Stomach (tissue), 9 donors: ENCODE measurements around the gene FAM222B. TPM values are rescaled to one million over a fixed set of nuclear protein-coding genes. Genes with fewer than 3 reads are reported as not detected.
"Not testable (repeated sequence)": the region's sequence is repeated elsewhere in the genome, so short reads cannot be mapped to it uniquely, and the experiment has no call there.

Source experiments
- DNase-seq, 2 donors: peaks; one replicate each; pipeline versions ENCODE4 v3.0.0 to v3.0.0-alpha.2; 2013 to 2019
- H3K27ac ChIP-seq, 5 donors: fragments of 200-600 bp in 4 of 5; sonication (generic) in 4 of 5; one replicate each; pipeline ENCODE4 v1.5.1; 2013 to 2019; ENCODE audit warnings: mild to moderate bottlenecking in 1 of 5, moderate library complexity in 1 of 5
- H3K27me3 ChIP-seq, 3 donors: fragments of 200-600 bp; sonication (generic); one replicate each; pipeline ENCODE4 v1.5.1; 2017 to 2019; ENCODE audit warnings: mixed run types in 1 of 3
- H3K36me3 ChIP-seq, 4 donors: fragments of 200-600 bp; sonication (generic); 1 replicate in 3 of 4; 2 replicates in 1 of 4; pipeline ENCODE4 v1.5.1; 2016 to 2019
- H3K4me1 ChIP-seq, 4 donors: fragments of 200-600 bp; sonication (generic); one replicate each; pipeline ENCODE4 v1.5.1; 2016 to 2019
- H3K4me3 ChIP-seq, 4 donors: fragments of 200-600 bp; sonication (generic) in 3 of 4; one replicate each; pipeline ENCODE4 v1.5.1; 2016 to 2019; ENCODE audit warnings: mild to moderate bottlenecking in 1 of 4
- H3K9me3 ChIP-seq, 4 donors: fragments of 200-600 bp; sonication (generic); one replicate each; pipeline ENCODE4 v1.5.1; 2016 to 2019
- CTCF ChIP-seq, 7 experiments: fragments of 450-650 bp in 4 of 7; fragments of 200-600 bp in 3 of 7; sonication (generic) in 3 of 7; IDR thresholded peaks; one replicate each; pipeline ENCODE4 v1.5.1; 2016 to 2019; ENCODE audit warnings: antibody characterized with exemption in 7 of 7, control low read depth in 2 of 7, mild to moderate bottlenecking in 1 of 7
- EP300 ChIP-seq: sonication (generic); formaldehyde crosslinking; IDR thresholded peaks from one replicate; pipeline ENCODE4 v1.6.1; 2017; ENCODE audit warnings: antibody characterized with exemption
- POLR2A ChIP-seq, 4 donors: fragments of 450-650 bp; IDR thresholded peaks; one replicate each; pipeline ENCODE4 v1.6.1; 2016; ENCODE audit warnings: antibody characterized with exemption in 4 of 4, control low read depth in 2 of 4, mild to moderate bottlenecking in 1 of 4, moderate library complexity in 1 of 4
- POLR2AphosphoS5 ChIP-seq, 3 donors: sonication (generic); formaldehyde crosslinking; IDR thresholded peaks; one replicate each; pipeline ENCODE4 v1.6.1; 2016; ENCODE audit warnings: antibody characterized with exemption in 3 of 3
- WGBS, 5 donors: extraction: QIAGEN DNeasy Blood & Tissue Kit in 3 of 5; methylation state at CpG; one replicate each; pipeline versions ENCODE4 v1.1.5 to v1.1.7; 2013 to 2018; 5-methylcytosine and 5-hydroxymethylcytosine counted together
- intact Hi-C: fragments of 100-400 bp; cut with DNase I; formaldehyde crosslinking; loops from one replicate; pipeline ENCODE4 v1.15.1; 2023; ENCODE audit warnings: low total_unique reads
- polyA plus RNA-seq, 3 donors: library from polyadenylated mRNA; stranded (reverse); fragments of 200-250 nt; gene quantifications; one replicate each; pipeline ENCODE4 v1.2.3, GENCODE V29; 2013
- total RNA-seq, 5 donors: library from RNA; depleted of rRNA; stranded (reverse); fragments of >200 nt; gene quantifications; one replicate each; pipeline versions ENCODE4 v1.1.0 to v1.2.3, GENCODE V29; 2014 to 2016
- donor health status: healthy with polysubstance abuse.
- donor health status: Bipolar disorder and iron deficiency.
- donor health status: healthy.

FAM222B gene
- total and polyA plus RNA-seq, 8 donors: 4.4 to 29.6 (median 8.6) TPM

- Histone ChIP-seq H3K27me3 (no peaks in the 10 kb centered on the region), H3K36me3 (peaks cover 0 to 7% (median 6%) of the 10 kb centered on the region in 4 donors), H3K27ac (peak overlapping the region in 2 of 5 donors; percentile 79 to 94), H3K9me3 (no peaks in the 10 kb centered on the region), H3K4me3 (no peak overlapping the region), H3K4me1 (peaks cover 38 to 68% (median 52%) of the 10 kb centered on the region in 4 donors)
- WGBS, 5 donors: 90 to 97% (median 95%) methylated on average over 1 of the region's 1 CpG
- intact Hi-C loops: no loop called here
- DNase-seq: no peak
- TF ChIP-seq POLR2A (IDR thresholded peaks at IDR 0.05): no peak
- TF ChIP-seq POLR2AphosphoS5 (IDR thresholded peaks at IDR 0.05): no peak
- TF ChIP-seq CTCF (IDR thresholded peaks at IDR 0.05): no peak
- no peak for TF ChIP-seq EP300
These were observed 32.2 kb downstream of the FAM222B start for GRCh38 chr17:28810437-28810836.

GRCh38 chr17:28807925-28808634 lies 34.5 kb downstream of the FAM222B start:
- DNase-seq: peak in 1 of 2 donors; percentile 56
- H3K27ac ChIP-seq: peak overlapping the region; percentile 33 to 82 (median 79)
- WGBS, 5 donors: 2 to 10% (median 4%) methylated on average over 2 of the region's 2 CpGs
- peaks cover 38 to 63% (median 50%) of the 10 kb centered on the region in 4 donors for H3K4me1 ChIP-seq
- no peaks in the 10 kb centered on the region for H3K9me3 ChIP-seq
- TF ChIP-seq POLR2A (IDR thresholded peaks at IDR 0.05) (no peak), POLR2AphosphoS5 (IDR thresholded peaks at IDR 0.05) (peak in 1 of 3 donors; percentile 75)
- H3K4me3 ChIP-seq: no peak overlapping the region
- no peaks in the 10 kb centered on the region for H3K27me3 ChIP-seq
- H3K36me3 ChIP-seq: peaks cover 0 to 27% (median 22%) of the 10 kb centered on the region in 4 donors
- intact Hi-C loops: no loop called here

GRCh38 chr17:28796062-28796461 lies 46.5 kb downstream of the FAM222B start:
- no peak for TF ChIP-seq EP300
- no peak for TF ChIP-seq CTCF (IDR thresholded peaks at IDR 0.05)
- TF ChIP-seq POLR2A (IDR thresholded peaks at IDR 0.05): no peak
- no peak for TF ChIP-seq POLR2AphosphoS5 (IDR thresholded peaks at IDR 0.05)
- Histone ChIP-seq H3K27me3 (no peaks in the 10 kb centered on the region), H3K4me1 (peaks cover 0 to 16% (median 6%) of the 10 kb centered on the region in 4 donors), H3K36me3 (no peaks in the 10 kb centered on the region), H3K27ac (no peak overlapping the region), H3K4me3 (no peak overlapping the region), H3K9me3 (no peaks in the 10 kb centered on the region)
- 77 to 84% (median 80%) methylated on average over 2 of the region's 2 CpGs for WGBS, 5 donors
- no peak for DNase-seq
- intact Hi-C loops: no loop called here

- H3K9me3 ChIP-seq, H3K4me3 ChIP-seq, H3K36me3 ChIP-seq, DNase-seq, H3K27ac ChIP-seq, intact Hi-C loops, H3K27me3 ChIP-seq: not testable (repeated sequence)
- peaks cover 0 to 21% (median 4%) of the 10 kb centered on the region in 4 donors for H3K4me1 ChIP-seq
- 91 to 98% (median 94%) methylated on average over 14 of the region's 14 CpGs for WGBS, 5 donors
These were observed 47.6 kb downstream of the FAM222B start for GRCh38 chr17:28794846-28795441.

- Histone ChIP-seq H3K27me3 (no peaks in the 10 kb centered on the region), H3K27ac (no peak overlapping the region), H3K9me3 (no peaks in the 10 kb centered on the region), H3K36me3 (peaks cover 0 to 4% (median 0%) of the 10 kb centered on the region in 4 donors), H3K4me3 (no peak overlapping the region), H3K4me1 (peaks cover 0 to 21% (median 2%) of the 10 kb centered on the region in 4 donors)
- DNase-seq: no peak
- TF ChIP-seq EP300: no peak
- TF ChIP-seq CTCF (IDR thresholded peaks at IDR 0.05): no peak
- no peak for TF ChIP-seq POLR2A (IDR thresholded peaks at IDR 0.05)
- no peak for TF ChIP-seq POLR2AphosphoS5 (IDR thresholded peaks at IDR 0.05)
- WGBS, 5 donors: 66 to 75% (median 73%) methylated on average over 2 of the region's 2 CpGs
- intact Hi-C loops: no loop called here
These were observed 49.5 kb downstream of the FAM222B start for GRCh38 chr17:28792877-28793661.
